B cell (primary cell): ENCODE results near the gene ZDHHC24.

Source experiments
- CTCF ChIP-seq: fragments of 200-600 bp; IDR thresholded peaks from one replicate; pipeline ENCODE4 v1.8.0; 2022; ENCODE audit warnings: antibody characterized with exemption, mild to moderate bottlenecking
- EZH2 ChIP-seq: IDR thresholded peaks from 2 replicates; pipeline ENCODE4 v1.6.1; 2012; ENCODE audit warnings: borderline replicate concordance, low read depth, mild to moderate bottlenecking, moderate library complexity, low read length; ENCODE audit not compliant: insufficient read depth, poor library complexity, severe bottlenecking

DNA sequence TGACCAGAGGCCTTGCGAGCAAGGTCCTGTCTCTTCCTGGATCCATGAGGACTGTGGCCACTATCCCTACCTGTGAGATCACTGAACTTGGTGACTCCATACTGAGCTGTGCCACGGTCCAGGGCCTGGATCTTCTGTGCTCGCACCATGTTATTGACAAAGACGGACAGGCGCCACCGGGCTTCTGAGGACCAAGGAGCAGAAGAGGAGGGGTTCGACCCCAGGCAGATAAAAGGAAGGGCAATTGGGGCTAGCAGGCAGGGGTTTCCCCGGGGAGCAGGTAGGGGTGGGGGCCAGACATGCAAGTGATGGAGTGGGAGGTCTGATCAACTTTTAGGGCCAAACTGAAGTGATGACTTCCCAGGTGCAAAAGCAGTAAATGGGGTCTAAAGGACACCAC is 20.4 kb upstream of the ZDHHC24 start:
- TF ChIP-seq EZH2 (no peak), CTCF (no peak)
